H9 (cell line): Measurements from ENCODE around the gene SIGLEC12. TPM values are rescaled to one million over a fixed set of nuclear protein-coding genes. Genes with fewer than 3 reads are reported as not detected.

Source experiments
- DNase-seq: peaks from one replicate; pipeline ENCODE4 v3.0.0-alpha.2; 2017
- H2AFZ ChIP-seq: one replicate; pipeline ENCODE4 v1.6.1; 2013; ENCODE audit warnings: mild to moderate bottlenecking, low read length, control low read depth, moderate library complexity
- H2AK5ac ChIP-seq: 2 replicates; pipeline ENCODE4 v1.6.1; 2013; ENCODE audit warnings: low read length, control low read depth, mixed read lengths; ENCODE audit not compliant: insufficient read length
- H2BK120ac ChIP-seq: one replicate; pipeline ENCODE4 v1.6.1; 2013; ENCODE audit warnings: low read depth, mild to moderate bottlenecking, low read length, control low read depth, inconsistent platforms; ENCODE audit not compliant: poor library complexity, severe bottlenecking
- H2BK12ac ChIP-seq: 2 replicates; pipeline ENCODE4 v1.6.1; 2013; ENCODE audit warnings: low read length, control low read depth, mixed read lengths, low read depth; ENCODE audit not compliant: insufficient read length
- H2BK15ac ChIP-seq: 2 replicates; pipeline ENCODE4 v1.6.1; 2013; ENCODE audit warnings: low read depth, low read length, control low read depth
- H2BK20ac ChIP-seq: one replicate; pipeline ENCODE4 v1.6.1; 2013; ENCODE audit warnings: low read depth, mild to moderate bottlenecking, low read length, control low read depth, inconsistent platforms; ENCODE audit not compliant: poor library complexity, severe bottlenecking
- H2BK5ac ChIP-seq: 2 replicates; pipeline ENCODE4 v1.6.1; 2013; ENCODE audit warnings: low read length, control low read depth, mixed read lengths; ENCODE audit not compliant: insufficient read length
- H3K14ac ChIP-seq: 2 replicates; pipeline ENCODE4 v1.6.1; 2013; ENCODE audit warnings: low read length, control low read depth; ENCODE audit not compliant: insufficient read depth
- H3K18ac ChIP-seq: 2 replicates; pipeline ENCODE4 v1.6.1; 2013; ENCODE audit warnings: low read depth, mild to moderate bottlenecking, mixed read lengths, low read length, control low read depth; ENCODE audit not compliant: insufficient read length
- H3K23ac ChIP-seq: 2 replicates; pipeline ENCODE4 v1.6.1; 2013; ENCODE audit warnings: low read length, control low read depth, mixed read lengths, low read depth; ENCODE audit not compliant: insufficient read length
- H3K23me2 ChIP-seq: 2 replicates; pipeline ENCODE4 v1.6.1; 2013; ENCODE audit warnings: low read depth, mild to moderate bottlenecking, mixed read lengths, low read length, control low read depth; ENCODE audit not compliant: insufficient read length, poor library complexity, severe bottlenecking
- H3K27ac ChIP-seq: 2 replicates; pipeline ENCODE4 v1.5.1; 2013; ENCODE audit warnings: low read length, control low read depth, mixed read lengths, low read depth; ENCODE audit not compliant: insufficient read length
- H3K27me3 ChIP-seq: 2 replicates; pipeline ENCODE4 v1.6.1; 2013; ENCODE audit warnings: low read length, control low read depth, inconsistent platforms; ENCODE audit not compliant: insufficient read depth
- H3K4ac ChIP-seq: 2 replicates; pipeline ENCODE4 v1.6.1; 2013; ENCODE audit warnings: low read depth, mild to moderate bottlenecking, control low read depth, inconsistent platforms, low read length, moderate library complexity
- H3K4me1 ChIP-seq: 2 replicates; pipeline ENCODE4 v1.6.1; 2013; ENCODE audit warnings: low read length, control low read depth, inconsistent platforms; ENCODE audit not compliant: insufficient read depth
- H3K4me2 ChIP-seq: 2 replicates; pipeline ENCODE4 v1.6.1; 2013; ENCODE audit warnings: low read length, control low read depth, mixed read lengths; ENCODE audit not compliant: insufficient read length, insufficient read depth
- H3K56ac ChIP-seq: 2 replicates; pipeline ENCODE4 v1.6.1; 2013; ENCODE audit warnings: low read depth, mild to moderate bottlenecking, mixed read lengths, low read length, control low read depth; ENCODE audit not compliant: insufficient read length
- H3K79me1 ChIP-seq: 2 replicates; pipeline ENCODE4 v1.6.1; 2013; ENCODE audit warnings: low read depth, mild to moderate bottlenecking, moderate library complexity, low read length, control low read depth, inconsistent platforms; ENCODE audit not compliant: insufficient read depth, poor library complexity, severe bottlenecking
- H3K79me2 ChIP-seq: 2 replicates; pipeline ENCODE4 v1.6.1; 2013; ENCODE audit warnings: low read length, control low read depth, inconsistent platforms; ENCODE audit not compliant: insufficient read depth
- H3K9ac ChIP-seq: 2 replicates; pipeline ENCODE4 v1.6.1; 2013; ENCODE audit warnings: low read length, control low read depth, mixed read lengths; ENCODE audit not compliant: insufficient read length; ENCODE audit errors: extremely low read depth
- H3K9me3 ChIP-seq: one replicate; pipeline ENCODE4 v1.6.1; 2013; ENCODE audit warnings: low read depth, low read length, inconsistent platforms; ENCODE audit not compliant: control insufficient read depth
- H3T11ph ChIP-seq: one replicate; pipeline ENCODE4 v1.6.1; 2013; ENCODE audit warnings: mild to moderate bottlenecking, low read length, control low read depth, inconsistent platforms
- H4K20me1 ChIP-seq: one replicate; pipeline ENCODE4 v1.6.1; 2013; ENCODE audit not compliant: control insufficient read depth, insufficient read length, insufficient read depth
- H4K5ac ChIP-seq: 2 replicates; pipeline ENCODE4 v1.6.1; 2013; ENCODE audit warnings: low read depth, mild to moderate bottlenecking, mixed read lengths, low read length, control low read depth; ENCODE audit not compliant: insufficient read length
- H4K8ac ChIP-seq: replicated peaks from 2 replicates; pipeline ENCODE4 v1.6.1; 2013; ENCODE audit warnings: low read length, control low read depth, mixed read lengths, low read depth; ENCODE audit not compliant: insufficient read length
- H4K91ac ChIP-seq: 2 replicates; pipeline ENCODE4 v1.6.1; 2013; ENCODE audit warnings: low read depth, mild to moderate bottlenecking, moderate library complexity, mixed read lengths, low read length, control low read depth; ENCODE audit not compliant: insufficient read length
- H3K27ac Mint-ChIP-seq, 3 experiments: 2 replicates in 2 of 3; 3 replicates in 1 of 3; pipeline ENCODE4 v1.8.0; 2020 to 2021; ENCODE audit warnings: mixed read lengths in 3 of 3, mild to moderate bottlenecking in 1 of 3, moderate library complexity in 1 of 3
- H3K27me3 Mint-ChIP-seq: 2 replicates; pipeline ENCODE4 v1.8.0; 2021; ENCODE audit warnings: low read depth, mild to moderate bottlenecking, moderate library complexity, mixed read lengths
- H3K36me3 Mint-ChIP-seq, 3 experiments: 2 replicates in 2 of 3; 3 replicates in 1 of 3; pipeline ENCODE4 v1.8.0; 2020 to 2021; ENCODE audit warnings: low read depth in 3 of 3, mixed read lengths in 3 of 3; ENCODE audit not compliant: insufficient read depth in 1 of 3
- H3K4me1 Mint-ChIP-seq, 2 experiments: 2 replicates each; pipeline ENCODE4 v1.8.0; 2020; ENCODE audit warnings: mixed read lengths in 2 of 2
- H3K4me3 Mint-ChIP-seq, 2 experiments: 2 replicates in 1 of 2; 3 replicates in 1 of 2; pipeline ENCODE4 v1.8.0; 2020 to 2021; ENCODE audit warnings: mild to moderate bottlenecking in 2 of 2, mixed read lengths in 2 of 2, moderate library complexity in 1 of 2
- H3K9me3 Mint-ChIP-seq, 2 experiments: 2 replicates in 1 of 2; 3 replicates in 1 of 2; pipeline ENCODE4 v1.8.0; 2020; ENCODE audit warnings: mild to moderate bottlenecking in 2 of 2, mixed read lengths in 2 of 2, moderate library complexity in 1 of 2
- WGBS: extraction: QIAGEN DNeasy Blood & Tissue Kit; methylation state at CpG from one replicate; pipeline ENCODE4 v1.1.7; 2013; ENCODE audit warnings: missing lambda C conversion rate, low lambda C conversion rate, mixed read lengths; ENCODE audit not compliant: insufficient read length; ENCODE audit errors: extremely low coverage; 5-methylcytosine and 5-hydroxymethylcytosine counted together
- total RNA-seq: library from RNA; stranded (reverse); gene quantifications from 2 replicates; pipeline ENCODE4 v1.2.1, GENCODE V29; 2021
- TF ChIP-seq, protein P1 (sequence below): fragments of 200-600 bp; sonication (generic); conservative IDR thresholded peaks from 3 replicates; pipeline ENCODE4 v1.8.0; 2021; ENCODE audit warnings: antibody characterized with exemption, mild to moderate bottlenecking

SIGLEC12 gene
- total RNA-seq, 1 experiment from 2014 or later: not detected

DNA sequence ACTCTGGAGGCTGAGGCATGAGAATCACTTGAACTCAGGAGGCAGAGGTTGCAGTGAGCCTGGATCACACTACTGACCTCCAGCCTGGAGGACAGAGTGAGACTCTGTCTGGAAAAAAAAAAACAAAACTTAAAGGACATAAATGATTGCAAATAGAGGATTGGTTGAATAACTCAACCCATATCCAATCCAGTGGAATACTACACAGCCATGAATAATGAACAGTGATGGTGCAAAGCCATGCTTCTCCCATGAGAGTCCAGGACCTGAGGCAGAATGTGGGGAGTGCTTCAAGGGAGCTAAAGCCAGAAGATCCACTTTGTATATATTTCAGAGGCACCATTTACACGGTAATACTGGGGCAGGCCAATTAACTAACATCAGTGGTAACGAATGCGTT, 25.4 kb downstream of the SIGLEC12 start:
- H3K27me3 ChIP-seq: no peaks in the 10 kb centered on the region
- no peak overlapping the region for H3K23ac ChIP-seq
- no peak for DNase-seq
- H3K79me1 ChIP-seq: no peaks in the 10 kb centered on the region
- no peak overlapping the region for H3T11ph ChIP-seq
- no peak overlapping the region for H2AK5ac ChIP-seq
- H3K4me1 Mint-ChIP-seq: no peaks in the 10 kb centered on the region
- no peak overlapping the region for H2BK20ac ChIP-seq
- TF ChIP-seq, protein P1, sequence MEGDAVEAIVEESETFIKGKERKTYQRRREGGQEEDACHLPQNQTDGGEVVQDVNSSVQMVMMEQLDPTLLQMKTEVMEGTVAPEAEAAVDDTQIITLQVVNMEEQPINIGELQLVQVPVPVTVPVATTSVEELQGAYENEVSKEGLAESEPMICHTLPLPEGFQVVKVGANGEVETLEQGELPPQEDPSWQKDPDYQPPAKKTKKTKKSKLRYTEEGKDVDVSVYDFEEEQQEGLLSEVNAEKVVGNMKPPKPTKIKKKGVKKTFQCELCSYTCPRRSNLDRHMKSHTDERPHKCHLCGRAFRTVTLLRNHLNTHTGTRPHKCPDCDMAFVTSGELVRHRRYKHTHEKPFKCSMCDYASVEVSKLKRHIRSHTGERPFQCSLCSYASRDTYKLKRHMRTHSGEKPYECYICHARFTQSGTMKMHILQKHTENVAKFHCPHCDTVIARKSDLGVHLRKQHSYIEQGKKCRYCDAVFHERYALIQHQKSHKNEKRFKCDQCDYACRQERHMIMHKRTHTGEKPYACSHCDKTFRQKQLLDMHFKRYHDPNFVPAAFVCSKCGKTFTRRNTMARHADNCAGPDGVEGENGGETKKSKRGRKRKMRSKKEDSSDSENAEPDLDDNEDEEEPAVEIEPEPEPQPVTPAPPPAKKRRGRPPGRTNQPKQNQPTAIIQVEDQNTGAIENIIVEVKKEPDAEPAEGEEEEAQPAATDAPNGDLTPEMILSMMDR: no peak
- H3K23me2 ChIP-seq: no peaks in the 10 kb centered on the region
- no peak overlapping the region for H3K4me2 ChIP-seq
- H2BK120ac ChIP-seq: no peak overlapping the region
- no peak overlapping the region for H2AFZ ChIP-seq
- H3K79me2 ChIP-seq: no peaks in the 10 kb centered on the region
- no CpG with 5 or more reads among the region's 3 CpGs for WGBS
- H2BK5ac ChIP-seq: no peak overlapping the region
- H3K18ac ChIP-seq: no peak overlapping the region
- H3K4me3 Mint-ChIP-seq: no peak overlapping the region
- H2BK12ac ChIP-seq: no peak overlapping the region
- H3K4me1 ChIP-seq: no peaks in the 10 kb centered on the region
- no peak overlapping the region for H3K4ac ChIP-seq
- H3K27ac Mint-ChIP-seq: no peak overlapping the region
- H3K14ac ChIP-seq: no peak overlapping the region
- no peak overlapping the region for H4K91ac ChIP-seq
- peaks cover 0 to 4% (median 0%) of the 10 kb centered on the region in 3 experiments; a peak in 2 of 7 replicates for H3K36me3 Mint-ChIP-seq
- no peak overlapping the region for H3K9ac ChIP-seq
- no peak overlapping the region for H3K27ac ChIP-seq
- H4K5ac ChIP-seq: no peak overlapping the region
- peaks cover 12 to 87% of the 10 kb centered on the region in 2 experiments for H3K9me3 Mint-ChIP-seq
- no peak overlapping the region for H4K8ac ChIP-seq
- H2BK15ac ChIP-seq: no peak overlapping the region
- H3K56ac ChIP-seq: no peak overlapping the region
- no peaks in the 10 kb centered on the region for H4K20me1 ChIP-seq
- H3K27me3 Mint-ChIP-seq: peaks cover 37% of the 10 kb centered on the region
- no peaks in the 10 kb centered on the region for H3K9me3 ChIP-seq
